Astrocyte (in vitro differentiated cells and primary cell): ENCODE data around the gene CEND1. TPM values are rescaled to one million over a fixed set of nuclear protein-coding genes. Genes with fewer than 3 reads are reported as not detected.

Experiments used
- DNase-seq: peaks from one replicate; pipeline ENCODE4 v3.0.0-alpha.2; 2010; ENCODE audit warnings: low read depth
- FAIRE-seq: peaks from 2 replicates; lab custom pipeline; 2011; peaks lifted over from hg19 to GRCh38; lab: Jason Lieb, UNC
- H2AFZ ChIP-seq: 2 replicates; pipeline ENCODE4 v1.6.0; 2012; ENCODE audit warnings: low read depth, low read length, inconsistent platforms
- H3K27ac ChIP-seq: 2 replicates; pipeline ENCODE4 v1.5.1; 2011; ENCODE audit warnings: low read depth, low read length, inconsistent platforms
- H3K27me3 ChIP-seq: 2 replicates; pipeline ENCODE4 v1.6.0; 2011; ENCODE audit warnings: low read length, inconsistent platforms; ENCODE audit not compliant: insufficient read depth
- H3K36me3 ChIP-seq: 2 replicates; pipeline ENCODE4 v1.5.1; 2011; ENCODE audit warnings: low read length, inconsistent platforms; ENCODE audit not compliant: insufficient read depth
- H3K4me1 ChIP-seq: 2 replicates; pipeline ENCODE4 v1.5.1; 2011; ENCODE audit warnings: low read length, inconsistent platforms; ENCODE audit not compliant: insufficient read depth
- H3K4me2 ChIP-seq: 2 replicates; pipeline ENCODE4 v1.6.0; 2012; ENCODE audit warnings: low read length, inconsistent platforms
- H3K4me3 ChIP-seq: 2 replicates; pipeline ENCODE4 v1.5.1; 2011; ENCODE audit warnings: low read depth, mild to moderate bottlenecking, low read length, inconsistent platforms; ENCODE audit not compliant: insufficient read depth
- H3K79me2 ChIP-seq: 2 replicates; pipeline ENCODE4 v1.6.0; 2012; ENCODE audit warnings: mild to moderate bottlenecking, low read length, inconsistent platforms; ENCODE audit not compliant: insufficient read depth
- H3K9ac ChIP-seq: 2 replicates; pipeline ENCODE4 v1.6.0; 2012; ENCODE audit warnings: mild to moderate bottlenecking, low read length, inconsistent platforms
- H3K9me3 ChIP-seq: 2 replicates; pipeline ENCODE4 v1.5.1; 2012; ENCODE audit warnings: low read depth, mild to moderate bottlenecking, low read length, inconsistent platforms; ENCODE audit not compliant: insufficient read depth
- H4K20me1 ChIP-seq: 2 replicates; pipeline ENCODE4 v1.6.0; 2012; ENCODE audit warnings: low read length, inconsistent platforms; ENCODE audit not compliant: insufficient read depth
- H3K27ac Mint-ChIP-seq: one replicate; pipeline ENCODE4 v1.8.0; 2021; ENCODE audit warnings: mild to moderate bottlenecking, mixed read lengths; ENCODE audit not compliant: unreplicated experiment
- H3K27me3 Mint-ChIP-seq: one replicate; pipeline ENCODE4 v1.8.0; 2021; ENCODE audit warnings: low read depth, mixed read lengths; ENCODE audit not compliant: unreplicated experiment
- H3K36me3 Mint-ChIP-seq: one replicate; pipeline ENCODE4 v1.8.0; 2021; ENCODE audit warnings: low read depth, mixed read lengths; ENCODE audit not compliant: unreplicated experiment
- H3K4me1 Mint-ChIP-seq: one replicate; pipeline ENCODE4 v1.8.0; 2021; ENCODE audit warnings: low read depth, mixed read lengths; ENCODE audit not compliant: unreplicated experiment
- H3K4me3 Mint-ChIP-seq: one replicate; pipeline ENCODE4 v1.8.0; 2021; ENCODE audit warnings: mild to moderate bottlenecking, moderate library complexity, mixed read lengths; ENCODE audit not compliant: unreplicated experiment
- H3K9me3 Mint-ChIP-seq: one replicate; pipeline ENCODE4 v1.8.0; 2021; ENCODE audit warnings: mild to moderate bottlenecking, mixed read lengths; ENCODE audit not compliant: unreplicated experiment
- EZH2 ChIP-seq: IDR thresholded peaks from 2 replicates; pipeline ENCODE4 v1.6.1; 2012; ENCODE audit warnings: mild to moderate bottlenecking, low read length, inconsistent platforms; ENCODE audit not compliant: insufficient read depth
- total RNA-seq: library from RNA; stranded (reverse); gene quantifications from 2 replicates; pipeline ENCODE4 v1.2.1, GENCODE V29; 2021
- TF ChIP-seq, protein P1 (sequence below): IDR thresholded peaks from 2 replicates; pipeline ENCODE4 v1.5.1; 2011; ENCODE audit warnings: low read depth, mild to moderate bottlenecking, inconsistent platforms, low read length, moderate library complexity; ENCODE audit not compliant: insufficient read depth

The CEND1 gene
- total RNA-seq, 1 donor from 2014 or later, result 0.59 TPM

DNA sequence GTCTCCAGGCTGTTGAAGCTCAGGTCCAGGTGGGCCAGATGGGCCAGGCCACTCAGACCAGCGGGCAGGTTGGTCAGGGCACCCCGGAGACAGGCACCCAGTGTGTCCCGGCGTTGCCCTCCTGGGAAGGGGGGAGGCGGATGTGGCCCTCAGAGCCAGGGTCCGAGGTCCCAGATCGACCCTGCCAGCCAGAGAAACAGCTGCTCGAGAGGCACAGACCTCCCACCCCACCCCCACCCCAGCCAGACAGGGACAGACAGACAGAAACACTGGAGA lies 13.5 kb upstream of the CEND1 start:
- Mint-ChIP-seq H3K27me3 (no peaks in the 10 kb centered on the region), H3K9me3 (no peaks in the 10 kb centered on the region), H3K4me1 (no peaks in the 10 kb centered on the region), H3K4me3 (no peak overlapping the region), H3K36me3 (no peaks in the 10 kb centered on the region), H3K27ac (no peak overlapping the region)
- H3K27ac ChIP-seq, result no peak overlapping the region
- peak overlapping the region; percentile 93 for H3K4me2 ChIP-seq
- FAIRE-seq (no peak), DNase-seq (no peak)
- H3K4me1 ChIP-seq, result peaks cover 22% of the 10 kb centered on the region
- H3K79me2 ChIP-seq, result peaks cover 29% of the 10 kb centered on the region
- TF ChIP-seq, protein P1, sequence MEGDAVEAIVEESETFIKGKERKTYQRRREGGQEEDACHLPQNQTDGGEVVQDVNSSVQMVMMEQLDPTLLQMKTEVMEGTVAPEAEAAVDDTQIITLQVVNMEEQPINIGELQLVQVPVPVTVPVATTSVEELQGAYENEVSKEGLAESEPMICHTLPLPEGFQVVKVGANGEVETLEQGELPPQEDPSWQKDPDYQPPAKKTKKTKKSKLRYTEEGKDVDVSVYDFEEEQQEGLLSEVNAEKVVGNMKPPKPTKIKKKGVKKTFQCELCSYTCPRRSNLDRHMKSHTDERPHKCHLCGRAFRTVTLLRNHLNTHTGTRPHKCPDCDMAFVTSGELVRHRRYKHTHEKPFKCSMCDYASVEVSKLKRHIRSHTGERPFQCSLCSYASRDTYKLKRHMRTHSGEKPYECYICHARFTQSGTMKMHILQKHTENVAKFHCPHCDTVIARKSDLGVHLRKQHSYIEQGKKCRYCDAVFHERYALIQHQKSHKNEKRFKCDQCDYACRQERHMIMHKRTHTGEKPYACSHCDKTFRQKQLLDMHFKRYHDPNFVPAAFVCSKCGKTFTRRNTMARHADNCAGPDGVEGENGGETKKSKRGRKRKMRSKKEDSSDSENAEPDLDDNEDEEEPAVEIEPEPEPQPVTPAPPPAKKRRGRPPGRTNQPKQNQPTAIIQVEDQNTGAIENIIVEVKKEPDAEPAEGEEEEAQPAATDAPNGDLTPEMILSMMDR, result no peak
- TF ChIP-seq EZH2, result no peak
- peak overlapping the region; percentile 71 for H3K9ac ChIP-seq
- H3K4me3 ChIP-seq, result no peak overlapping the region
- H2AFZ ChIP-seq, result no peak overlapping the region
- H4K20me1 ChIP-seq, result peaks cover 22% of the 10 kb centered on the region
- no peaks in the 10 kb centered on the region for H3K9me3 ChIP-seq
- no peaks in the 10 kb centered on the region for H3K27me3 ChIP-seq
- H3K36me3 ChIP-seq, result no peaks in the 10 kb centered on the region

GRCh38 chr11:802693-803466 lies 13.0 kb upstream of the CEND1 start:
- Mint-ChIP-seq H3K9me3 (no peaks in the 10 kb centered on the region), H3K27ac (no peak overlapping the region), H3K4me1 (no peaks in the 10 kb centered on the region), H3K36me3 (no peaks in the 10 kb centered on the region), H3K4me3 (no peak overlapping the region), H3K27me3 (no peaks in the 10 kb centered on the region)
- H2AFZ ChIP-seq, result no peak overlapping the region
- H3K9ac ChIP-seq, result no peak overlapping the region
- peaks cover 26% of the 10 kb centered on the region for H3K79me2 ChIP-seq
- DNase-seq, result no peak
- H3K27me3 ChIP-seq, result no peaks in the 10 kb centered on the region
- no peak for TF ChIP-seq EZH2
- TF ChIP-seq, protein P1, result no peak
- H3K4me2 ChIP-seq, result no peak overlapping the region
- H4K20me1 ChIP-seq, result peaks cover 22% of the 10 kb centered on the region
- H3K4me3 ChIP-seq, result no peak overlapping the region
- no peak overlapping the region for H3K27ac ChIP-seq
- H3K4me1 ChIP-seq, result peaks cover 23% of the 10 kb centered on the region
- H3K36me3 ChIP-seq, result no peaks in the 10 kb centered on the region
- no peak for FAIRE-seq
- H3K9me3 ChIP-seq, result no peaks in the 10 kb centered on the region

- no peaks in the 10 kb centered on the region for H3K36me3 ChIP-seq
- Mint-ChIP-seq H3K27me3 (no peaks in the 10 kb centered on the region), H3K36me3 (no peaks in the 10 kb centered on the region), H3K9me3 (no peaks in the 10 kb centered on the region), H3K4me3 (no peak overlapping the region), H3K4me1 (no peaks in the 10 kb centered on the region), H3K27ac (no peak overlapping the region)
- no peak for DNase-seq
- no peak overlapping the region for H3K4me2 ChIP-seq
- H3K79me2 ChIP-seq, result peaks cover 23% of the 10 kb centered on the region
- no peak for FAIRE-seq
- peaks cover 22% of the 10 kb centered on the region for H4K20me1 ChIP-seq
- H3K9me3 ChIP-seq, result no peaks in the 10 kb centered on the region
- H2AFZ ChIP-seq, result no peak overlapping the region
- no peaks in the 10 kb centered on the region for H3K27me3 ChIP-seq
- no peak overlapping the region for H3K9ac ChIP-seq
- peaks cover 23% of the 10 kb centered on the region for H3K4me1 ChIP-seq
- no peak overlapping the region for H3K27ac ChIP-seq
- TF ChIP-seq, protein P1, result no peak
- H3K4me3 ChIP-seq, result no peak overlapping the region
These were observed 12.2 kb upstream of the CEND1 start for GRCh38 chr11:802018-802617.
